Fibroblast of lung (primary cell): Measurements from ENCODE around the gene WSCD2.

ENCODE experiments used
- EZH2 ChIP-seq: IDR thresholded peaks from 2 replicates; pipeline ENCODE4 v1.5.1; 2012; ENCODE audit warnings: low read length, control low read depth, mild to moderate bottlenecking; ENCODE audit errors: missing control alignments
- TF ChIP-seq, protein P1 (sequence below), 2 donors: IDR thresholded peaks in 1 of 2; conservative IDR thresholded peaks in 1 of 2; 1 replicate in 1 of 2; 2 replicates in 1 of 2; pipeline ENCODE4 v1.5.1; 2011 to 2012; ENCODE audit warnings: low read length in 2 of 2, control low read depth in 1 of 2, inconsistent platforms in 1 of 2, low read depth in 1 of 2, mild to moderate bottlenecking in 1 of 2

DNA sequence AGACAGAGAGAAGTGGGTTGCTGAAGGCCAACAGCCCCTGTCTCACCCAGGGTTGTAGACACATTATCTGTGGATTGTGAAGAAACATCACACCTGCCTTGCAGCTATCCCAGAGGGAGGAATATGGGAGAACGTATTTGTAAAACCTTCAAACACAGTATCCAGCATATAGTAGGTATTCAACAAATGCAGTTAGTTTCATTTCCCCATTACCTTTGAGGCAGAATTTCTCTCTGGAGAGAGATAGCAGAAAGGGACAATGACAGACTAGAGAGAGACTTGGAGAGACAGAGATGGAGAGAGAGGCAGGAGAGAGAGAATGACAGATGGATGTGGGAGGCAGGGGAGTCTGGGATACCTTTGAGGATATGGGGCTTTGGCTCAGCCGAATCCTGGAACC lies 62.0 kb downstream of the WSCD2 start:
- TF ChIP-seq, protein P1, sequence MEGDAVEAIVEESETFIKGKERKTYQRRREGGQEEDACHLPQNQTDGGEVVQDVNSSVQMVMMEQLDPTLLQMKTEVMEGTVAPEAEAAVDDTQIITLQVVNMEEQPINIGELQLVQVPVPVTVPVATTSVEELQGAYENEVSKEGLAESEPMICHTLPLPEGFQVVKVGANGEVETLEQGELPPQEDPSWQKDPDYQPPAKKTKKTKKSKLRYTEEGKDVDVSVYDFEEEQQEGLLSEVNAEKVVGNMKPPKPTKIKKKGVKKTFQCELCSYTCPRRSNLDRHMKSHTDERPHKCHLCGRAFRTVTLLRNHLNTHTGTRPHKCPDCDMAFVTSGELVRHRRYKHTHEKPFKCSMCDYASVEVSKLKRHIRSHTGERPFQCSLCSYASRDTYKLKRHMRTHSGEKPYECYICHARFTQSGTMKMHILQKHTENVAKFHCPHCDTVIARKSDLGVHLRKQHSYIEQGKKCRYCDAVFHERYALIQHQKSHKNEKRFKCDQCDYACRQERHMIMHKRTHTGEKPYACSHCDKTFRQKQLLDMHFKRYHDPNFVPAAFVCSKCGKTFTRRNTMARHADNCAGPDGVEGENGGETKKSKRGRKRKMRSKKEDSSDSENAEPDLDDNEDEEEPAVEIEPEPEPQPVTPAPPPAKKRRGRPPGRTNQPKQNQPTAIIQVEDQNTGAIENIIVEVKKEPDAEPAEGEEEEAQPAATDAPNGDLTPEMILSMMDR (conservative IDR thresholded peaks at IDR 0.05 in 1 of 2, IDR thresholded peaks at IDR 0.05 in 1 of 2; ENCODE audit: low read depth in 1 of 2, low read length in 2 of 2), result no peak
- no peak for TF ChIP-seq EZH2
